ENCODE results near the gene LRIG3. TPM values are rescaled to one million over a fixed set of nuclear protein-coding genes. Genes with fewer than 3 reads are reported as not detected.
A peak's percentile ranks its signal among the peaks of the same experiment; 100 is the strongest.

LRIG3 gene
- total and polyA plus RNA-seq, 2 of the 4 experiments (the other 2 are of a cell fraction), result 26.4 to 71.2 TPM

DNA sequence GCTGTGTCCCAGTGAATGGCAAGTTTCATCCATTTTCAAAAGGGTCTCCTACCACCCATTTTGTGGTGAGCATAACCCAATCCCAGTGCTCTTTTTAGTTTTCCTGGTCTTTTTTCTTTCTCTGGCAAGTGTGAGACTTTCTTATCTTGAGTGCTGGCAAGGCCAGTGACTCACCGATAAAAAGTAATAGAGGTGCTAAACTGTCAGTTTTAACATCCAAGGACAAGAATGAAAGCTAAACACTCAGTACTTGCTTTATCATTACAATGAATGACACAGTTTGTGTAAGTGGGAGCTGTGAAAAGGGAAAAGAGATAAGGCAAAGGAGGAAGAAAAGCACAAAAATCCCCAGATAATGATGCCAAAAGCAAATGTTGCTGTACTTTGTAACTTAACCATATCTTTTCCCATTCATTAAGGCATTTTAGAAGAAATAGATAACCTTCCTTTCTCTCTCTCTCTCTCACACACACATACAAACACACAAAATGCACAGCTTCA, 4.9 kb upstream of the LRIG3 start:
- Histone ChIP-seq H4K5ac (ENCODE audit: low read depth, low read length) (no peak overlapping the region), H3K9me3 (ENCODE audit: control insufficient read depth, insufficient read depth, low read length) (no peaks in the 10 kb centered on the region), H3K4ac (ENCODE audit: low read depth, low read length) (no peak overlapping the region), H3K36me3 (ENCODE audit: control insufficient read depth, insufficient read depth, low read length) (no peaks in the 10 kb centered on the region), H2BK5ac (ENCODE audit: low read depth, low read length, poor library complexity, severe bottlenecking) (no peak overlapping the region), H3K18ac (ENCODE audit: low read depth, low read length) (no peak overlapping the region), H2AK5ac (ENCODE audit: low read depth, low read length) (no peak overlapping the region), H3K27me3 (ENCODE audit: control insufficient read depth, insufficient read depth, low read length) (no peaks in the 10 kb centered on the region), H3K4me3 (ENCODE audit: insufficient read depth, low read depth, low read length) (no peak overlapping the region), H2AFZ (replicated peaks; ENCODE audit: low read length, poor library complexity) (no peak overlapping the region), H3K14ac (replicated peaks; ENCODE audit: low read depth, low read length) (no peak overlapping the region), H2BK15ac (ENCODE audit: low read depth, low read length) (no peak overlapping the region), H2BK120ac (ENCODE audit: low read depth, low read length) (no peak overlapping the region), H4K91ac (ENCODE audit: insufficient read depth, low read depth, low read length) (no peak overlapping the region), H2BK20ac (ENCODE audit: low read depth, low read length) (no peak overlapping the region), H3K79me1 (ENCODE audit: low read depth in 1 of 2, low read length in 2 of 2) (no peaks in the 10 kb centered on the region), H2AK9ac (replicated peaks; ENCODE audit: low read depth, low read length, poor library complexity) (no peak overlapping the region), H3K9me1 (ENCODE audit: insufficient read depth, low read length) (no peaks in the 10 kb centered on the region), H3K4me1 (ENCODE audit: control insufficient read depth, insufficient read depth, low read length) (no peaks in the 10 kb centered on the region; the same call in none of the 2 replicates), H4K20me1 (ENCODE audit: insufficient read depth, low read length) (no peaks in the 10 kb centered on the region), H3K23ac (ENCODE audit: low read depth, low read length) (no peak overlapping the region), H3K27ac (ENCODE audit: insufficient read depth, low read length) (no peak overlapping the region), H3K9ac (ENCODE audit: low read depth, low read length) (no peak overlapping the region), H3K56ac (ENCODE audit: extremely low read depth, insufficient read depth, low read length) (no peak overlapping the region), H4K8ac (ENCODE audit: low read depth in 2 of 2, low read length in 2 of 2) (no peak overlapping the region), H3K4me2 (ENCODE audit: low read depth, low read length) (peak overlapping the region; percentile 19; the same call in 1 of the 2 replicates)
- ChIA-PET CTCF (interaction anchor here (0.5 to 1.2 kb wide), 3 partner anchors 10 to 479 kb away, joined by 3 to 6 read pairs (median 3); no protein-coding TSS in a partner anchor), POLR2A (ENCODE audit: unreplicated experiment) (no interaction called here)
- intact Hi-C loops (cut with micrococcal nuclease), result no loop called here
- WGBS, 2 experiments (ENCODE audit: extremely low coverage in 2 of 2, insufficient read length in 1 of 2), result no CpG with 5 or more reads among the region's 1 CpG
- DNase-seq (peak; percentile 32), ATAC-seq (ENCODE audit: low read depth) (no peak)
- dilution Hi-C loops (cut with HindIII; ENCODE audit: low sequenced_read_pairs, unreplicated experiment), result no loop called here
- in situ Hi-C loops (cut with MboI; ENCODE audit: low sequenced_read_pairs), result no loop called here
- no peak for TF ChIP-seq SMC3 (IDR thresholded peaks at IDR 0.05; ENCODE audit: low read depth, low read length)
- no peak for TF ChIP-seq RCOR1 (IDR thresholded peaks at IDR 0.05; ENCODE audit: insufficient replicate concordance, low read length)
- no peak for TF ChIP-seq CEBPB (IDR thresholded peaks at IDR 0.05; ENCODE audit: low read depth, low read length)
- TF ChIP-seq BHLHE40 (IDR thresholded peaks at IDR 0.05; ENCODE audit: low read depth, low read length), result no peak
- BruUV-seq (replicated peaks), result no TSS peak
